GM18505 (cell line): ENCODE results near the gene IFT25.
"Not testable (repeated sequence)": the region's sequence is repeated elsewhere in the genome, so short reads cannot be mapped to it uniquely, and the experiment has no call there.

Experiments
- ATAC-seq: cut with Tn5 transposase; IDR thresholded peaks from one replicate; pipeline ENCODE4 v1.9.1; 2021; ENCODE audit not compliant: unreplicated experiment
- POLR2A ChIP-seq: IDR thresholded peaks from 4 replicates; pipeline ENCODE4 v1.6.1; 2011; ENCODE audit warnings: borderline replicate concordance; ENCODE audit not compliant: insufficient read depth, insufficient read length; ENCODE audit errors: extremely low read depth

The IFT25 gene

DNA sequence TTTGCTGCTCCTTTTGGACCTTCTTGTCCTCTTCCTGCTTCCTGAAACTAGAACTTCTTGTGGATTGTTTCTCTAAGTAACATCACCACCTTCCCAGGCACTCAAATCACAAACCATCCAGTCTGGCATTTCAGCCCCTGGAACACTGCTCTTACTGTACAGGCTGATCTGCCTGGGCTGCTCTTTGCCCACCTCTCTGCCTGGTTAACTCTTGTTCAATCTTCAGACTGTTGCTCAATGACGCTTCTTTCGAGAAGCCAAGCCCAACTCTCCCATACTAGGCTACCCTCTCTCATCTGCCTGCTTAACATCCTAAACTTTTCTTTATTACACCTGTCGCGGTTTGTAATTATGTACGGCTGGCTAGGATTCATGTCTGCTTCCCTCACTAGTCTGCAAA lies 50.9 kb downstream of the IFT25 start:
- ATAC-seq, result no peak
- no peak for TF ChIP-seq POLR2A

DNA sequence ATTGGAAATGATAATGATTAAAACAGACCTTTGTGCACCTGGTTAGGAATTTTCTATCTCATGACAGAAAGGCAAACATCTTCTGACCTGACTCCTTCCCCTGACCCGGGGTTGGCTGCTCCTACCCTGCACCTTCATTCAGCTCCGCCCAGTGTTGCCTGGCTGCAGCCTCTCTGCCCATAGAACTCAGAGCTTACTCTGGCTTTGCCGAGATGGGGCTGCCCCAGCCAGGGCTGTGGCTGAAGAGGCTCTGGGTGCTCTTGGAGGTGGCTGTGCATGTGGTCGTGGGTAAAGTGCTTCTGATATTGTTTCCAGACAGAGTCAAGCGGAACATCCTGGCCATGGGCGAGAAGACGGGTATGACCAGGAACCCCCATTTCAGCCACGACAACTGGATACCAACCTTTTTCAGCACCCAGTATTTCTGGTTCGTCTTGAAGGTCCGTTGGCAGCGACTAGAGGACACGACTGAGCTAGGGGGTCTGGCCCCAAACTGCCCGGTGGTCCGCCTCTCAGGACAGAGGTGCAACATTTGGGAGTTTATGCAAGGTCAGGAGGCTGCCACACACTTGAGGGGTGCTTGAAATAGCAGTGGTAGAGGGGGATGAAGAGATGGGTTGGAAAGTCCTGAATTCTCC lies 51.4 kb downstream of the IFT25 start, which contains the start of gene DIO1:
Gene DIO1 (plus strand): TSS at position 189 of the 638 bp plus-strand sequence. CDS start 24 bp downstream, at position 213.
- no peak for ATAC-seq
- TF ChIP-seq POLR2A, result no peak

GRCh38 chr1:53892911-53893310 lies 52.6 kb downstream of the IFT25 start:
- ATAC-seq, result no peak
- TF ChIP-seq POLR2A, result no peak

DNA sequence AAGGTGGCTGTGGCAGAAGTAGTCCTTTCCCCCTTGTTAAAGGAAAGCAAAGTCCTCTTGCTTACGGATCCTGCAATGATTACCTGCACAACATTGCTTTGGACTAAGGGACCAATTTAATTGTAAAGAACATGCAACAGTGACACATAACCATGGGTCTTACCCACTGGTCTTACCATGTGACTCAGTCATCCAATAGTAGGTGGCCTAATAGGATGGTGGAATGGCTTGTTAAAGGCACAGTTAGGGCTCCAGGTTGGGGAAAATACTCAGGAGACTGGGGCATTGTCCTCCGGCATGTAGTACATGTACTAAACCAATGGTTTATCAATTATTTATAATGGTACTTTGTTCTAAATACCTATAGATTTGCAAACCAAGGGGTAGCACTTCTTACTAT lies 53.8 kb downstream of the IFT25 start:
- TF ChIP-seq POLR2A, result no peak
- ATAC-seq, result no peak

GRCh38 chr1:53891018-53891417 lies 54.5 kb downstream of the IFT25 start:
- no peak for TF ChIP-seq POLR2A
- ATAC-seq, result no peak

DNA sequence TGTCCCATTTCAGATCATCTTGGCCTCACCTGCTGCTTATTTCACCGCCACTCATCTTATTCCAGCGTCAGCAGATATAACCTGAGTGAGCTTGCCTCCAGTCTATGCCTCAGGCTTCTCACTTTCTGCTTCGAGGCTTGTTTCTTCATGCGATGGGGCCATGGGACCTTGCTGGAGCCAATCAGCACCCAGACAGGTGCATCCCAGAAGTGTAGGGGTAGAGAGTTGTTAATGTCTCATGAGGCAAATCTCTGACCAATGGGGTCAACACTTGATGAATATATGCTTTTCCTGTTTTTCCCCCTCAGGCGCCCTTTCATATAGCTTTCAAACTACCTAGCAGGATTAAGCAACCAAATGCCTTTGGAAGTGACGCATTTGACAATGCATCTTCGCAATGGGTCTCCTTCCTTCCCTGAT lies 55.0 kb downstream of the IFT25 start:
- no peak for ATAC-seq

GRCh38 chr1:53889304-53890298 lies 55.9 kb downstream of the IFT25 start, which contains the start of gene YIPF1:
YIPF1 (minus strand) TSS chr1:53889797; CDS start chr1:53888937, 860 bp downstream.
- TF ChIP-seq POLR2A, result peak; percentile 78
- ATAC-seq, result peak; percentile 84

More for the DNA sequence above, 55.0 kb downstream of the IFT25 start:
- TF ChIP-seq POLR2A, result peak; percentile 16

DNA sequence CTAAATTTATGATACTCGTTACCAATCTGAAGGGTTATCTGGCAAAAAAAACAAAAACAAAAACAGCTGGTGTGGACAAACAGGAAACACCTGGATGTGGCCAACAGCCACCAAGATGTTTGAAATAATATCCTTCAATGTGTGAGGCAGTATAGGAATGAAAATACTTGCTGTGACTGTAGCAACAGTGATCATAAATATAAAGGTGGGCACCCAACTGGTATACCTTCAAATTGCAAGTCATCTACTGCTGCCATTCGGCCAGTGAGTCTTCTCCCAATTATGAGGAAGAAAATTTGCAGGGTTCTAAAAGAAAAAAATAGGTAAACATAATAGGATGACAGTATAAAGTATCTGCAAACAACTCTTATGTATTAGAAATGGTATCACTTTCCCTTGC lies 56.8 kb downstream of the IFT25 start:
- no peak for ATAC-seq
- TF ChIP-seq POLR2A, result peak; percentile 19

GRCh38 chr1:53883600-53883999 lies 61.9 kb downstream of the IFT25 start:
- ATAC-seq, result not testable (repeated sequence)

DNA sequence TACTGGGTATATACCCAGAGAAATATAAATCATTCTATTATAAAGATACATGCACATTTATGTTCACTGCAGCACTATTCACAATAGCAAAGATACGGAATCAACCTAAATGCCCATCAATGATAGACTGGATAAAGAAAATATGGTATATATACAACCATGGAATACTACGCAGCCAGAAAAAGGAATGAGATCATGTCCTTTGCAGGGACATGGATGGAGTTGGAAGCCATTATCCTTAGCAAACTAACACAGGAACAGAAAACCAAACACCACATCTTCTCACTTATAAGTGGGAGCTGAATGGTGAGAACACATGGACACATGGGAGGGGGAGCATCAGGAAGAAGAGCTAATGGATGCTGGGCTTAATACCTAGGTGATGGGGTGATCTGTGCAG lies 63.6 kb downstream of the IFT25 start:
- not testable (repeated sequence) for ATAC-seq

DNA sequence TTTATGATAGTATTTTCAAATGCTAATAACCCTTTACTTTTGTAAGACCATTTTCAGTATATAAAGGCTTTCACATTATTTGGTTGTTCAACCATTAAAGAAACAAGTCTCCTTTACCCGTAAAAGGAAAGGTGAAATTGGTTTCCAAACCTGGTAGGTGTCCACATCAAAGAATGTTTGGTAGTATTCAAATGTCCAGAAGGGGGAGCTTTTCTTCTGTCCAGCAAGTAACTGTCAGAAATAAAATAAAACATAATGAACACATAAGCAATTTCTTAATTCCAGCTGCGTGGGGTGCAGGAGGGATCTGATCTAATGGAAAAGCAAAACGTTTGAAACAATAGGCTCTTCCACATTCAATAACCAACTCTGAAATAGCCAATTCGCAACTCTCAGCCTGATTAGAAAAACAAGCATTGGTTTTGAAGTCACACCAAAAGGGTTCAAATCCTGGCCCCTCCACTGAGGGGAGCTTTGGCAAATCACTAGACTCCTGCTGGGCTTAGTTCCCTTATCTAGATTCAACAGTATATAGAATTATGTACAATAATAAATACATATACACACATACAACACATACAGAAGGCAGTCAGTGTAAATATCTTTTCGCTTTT lies 66.9 kb downstream of the IFT25 start:
- ATAC-seq, result no peak
- TF ChIP-seq POLR2A, result no peak

GRCh38 chr1:53875150-53875549 lies 70.3 kb downstream of the IFT25 start:
- ATAC-seq, result not testable (repeated sequence)

DNA sequence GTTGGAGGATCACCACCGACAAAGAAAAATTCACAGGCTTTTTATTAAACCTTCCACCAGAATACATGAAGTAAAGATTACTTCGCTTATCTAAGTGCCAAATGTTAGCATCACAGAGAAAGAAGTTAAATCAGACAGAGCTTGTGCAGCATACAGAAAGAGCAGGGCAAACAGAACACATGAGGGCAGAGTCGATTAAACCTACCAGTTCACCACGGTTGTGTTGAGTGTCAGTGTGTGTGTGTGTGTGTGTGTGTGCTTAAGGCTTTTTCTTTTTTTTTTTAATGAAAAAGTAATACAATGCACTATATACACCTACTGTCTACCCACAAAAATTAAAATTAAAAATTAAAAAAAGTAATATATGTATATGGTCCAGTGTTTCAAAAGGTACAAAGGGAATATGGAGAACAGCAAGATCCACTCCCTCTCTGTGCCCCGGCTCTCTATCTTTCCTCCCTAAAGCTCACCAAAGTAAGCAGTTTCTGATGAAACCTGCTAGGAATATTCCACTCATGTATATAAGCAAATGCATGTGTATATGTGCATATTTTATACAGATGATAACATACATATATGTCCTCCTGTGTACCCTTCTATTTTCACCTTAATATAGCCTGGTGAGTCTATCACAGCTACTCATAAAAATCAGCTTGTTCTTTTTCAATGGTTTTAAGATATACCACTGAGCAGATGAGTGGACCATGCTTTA lies 73.6 kb downstream of the IFT25 start:
- ATAC-seq, result no peak
- TF ChIP-seq POLR2A, result no peak
